Mucosa of gallbladder (tissue), 1 donor: ENCODE data around the gene PRIMPOL. TPM values are rescaled to one million over a fixed set of nuclear protein-coding genes. Genes with fewer than 3 reads are reported as not detected.
A peak's percentile ranks its signal among the peaks of the same experiment; 100 is the strongest.
"Not testable (repeated sequence)": the region's sequence is repeated elsewhere in the genome, so short reads cannot be mapped to it uniquely, and the experiment has no call there.

ENCODE experiments used
- DNase-seq: peaks from one replicate; pipeline ENCODE4 v3.0.0-alpha.2; 2020; ENCODE audit warnings: low spot score
- total RNA-seq: library from RNA; stranded (reverse); gene quantifications from one replicate; pipeline ENCODE4 v1.2.1, GENCODE V29; 2021
- donor health status: DM: no; HTN: no; CAD: no.

PRIMPOL gene
- total RNA-seq, result 15.9 TPM

GRCh38 chr4:184649026-184649970 lies at the start of gene PRIMPOL, which contains the start of gene CASP3:
TSS of gene PRIMPOL (plus strand) at chr4:184649738. CDS start at chr4:184657141, 7,403 bp downstream.
TSS of gene CASP3 (minus strand) at chr4:184649447. CDS start at chr4:184638453, 10,994 bp downstream.
- peak; percentile 97 for DNase-seq

GRCh38 chr4:184600982-184601381 lies 48.6 kb upstream of the PRIMPOL start:
- DNase-seq, result not testable (repeated sequence)

- not testable (repeated sequence) for DNase-seq
Observed at GRCh38 chr4:184602857-184603256, 46.7 kb upstream of the PRIMPOL start.

GRCh38 chr4:184607429-184607828 lies 42.1 kb upstream of the PRIMPOL start:
- DNase-seq, result not testable (repeated sequence)

- no peak for DNase-seq
Observed at GRCh38 chr4:184612074-184612473, 37.5 kb upstream of the PRIMPOL start.

- no peak for DNase-seq
Observed at GRCh38 chr4:184613405-184613804, 36.1 kb upstream of the PRIMPOL start.

GRCh38 chr4:184614509-184614908 lies 35.0 kb upstream of the PRIMPOL start:
- no peak for DNase-seq

- DNase-seq, result not testable (repeated sequence)
Observed at GRCh38 chr4:184616168-184616567, 33.4 kb upstream of the PRIMPOL start.

GRCh38 chr4:184616633-184617551 lies 32.6 kb upstream of the PRIMPOL start:
- no peak for DNase-seq

GRCh38 chr4:184617600-184618196 lies 31.8 kb upstream of the PRIMPOL start:
- peak; percentile 34 for DNase-seq

- DNase-seq, result no peak
Observed at GRCh38 chr4:184620212-184620867, 29.2 kb upstream of the PRIMPOL start.

- no peak for DNase-seq
Observed at GRCh38 chr4:184621518-184621917, 28.0 kb upstream of the PRIMPOL start.

GRCh38 chr4:184624504-184624903 lies 25.0 kb upstream of the PRIMPOL start:
- DNase-seq, result not testable (repeated sequence)

- DNase-seq, result no peak
Observed at GRCh38 chr4:184624972-184625554, 24.5 kb upstream of the PRIMPOL start.

- peak; percentile 13 for DNase-seq
Observed at GRCh38 chr4:184625783-184626596, 23.5 kb upstream of the PRIMPOL start.

- DNase-seq, result no peak
Observed at GRCh38 chr4:184628103-184628502, 21.4 kb upstream of the PRIMPOL start.

GRCh38 chr4:184632842-184633241 lies 16.7 kb upstream of the PRIMPOL start:
- DNase-seq, result no peak

- DNase-seq, result no peak
Observed at GRCh38 chr4:184635381-184635780, 14.2 kb upstream of the PRIMPOL start.

GRCh38 chr4:184636144-184636543 lies 13.4 kb upstream of the PRIMPOL start:
- no peak for DNase-seq

- DNase-seq, result no peak
Observed at GRCh38 chr4:184636897-184637296, 12.6 kb upstream of the PRIMPOL start.
